ENCODE results near the gene EIF2S1. TPM values are rescaled to one million over a fixed set of nuclear protein-coding genes. Genes with fewer than 3 reads are reported as not detected.
A peak's percentile ranks its signal among the peaks of the same experiment; 100 is the strongest.

Gene EIF2S1
- total and polyA plus RNA-seq, 2 donors, result 42.7 to 130 TPM

DNA sequence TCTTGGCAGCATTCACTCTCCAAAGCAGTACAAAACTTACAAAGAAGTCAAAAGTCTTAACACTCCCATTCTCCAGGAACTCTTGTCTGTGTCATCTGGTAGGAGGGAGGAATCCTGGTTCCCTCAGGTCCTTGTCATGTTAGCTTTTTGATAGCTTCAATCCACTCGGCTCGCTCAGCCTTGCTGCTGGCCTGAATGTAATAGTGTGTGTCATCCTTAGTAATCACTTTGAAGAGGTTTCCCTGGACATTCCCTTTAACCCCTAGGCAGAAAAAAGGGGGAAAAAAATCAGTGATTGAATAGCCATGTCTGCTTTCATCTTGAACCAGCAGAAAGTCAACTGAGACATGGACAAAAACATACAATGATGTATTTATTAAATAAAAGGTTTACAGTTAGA lies 27.1 kb downstream of the EIF2S1 start:
- H3K27ac ChIP-seq (ENCODE audit: low read depth in 1 of 2, low read length in 1 of 2), result no peak overlapping the region
- H3K27me3 ChIP-seq (ENCODE audit: control insufficient read depth in 2 of 2, insufficient read depth in 1 of 2, low read length in 1 of 2), result no peaks in the 10 kb centered on the region
- no peak for DNase-seq (ENCODE audit: low read depth in 6 of 9, low spot score in 9 of 9)
- H3K36me3 ChIP-seq (ENCODE audit: control insufficient read depth in 2 of 2, insufficient read depth in 2 of 2, low read length in 1 of 2), result peaks cover 24 to 47% of the 10 kb centered on the region in 2 donors
- WGBS, result 94% methylated on average over 2 of the region's 2 CpGs
- H3K4me1 ChIP-seq (ENCODE audit: control insufficient read depth in 2 of 2, insufficient read depth in 2 of 2, low read length in 2 of 2), result peaks cover 21 to 29% of the 10 kb centered on the region in 2 donors
- no peaks in the 10 kb centered on the region for H3K9me3 ChIP-seq (ENCODE audit: control insufficient read depth in 2 of 2, insufficient read depth in 1 of 2, low read length in 1 of 2)
- no peak overlapping the region for H3K4me3 ChIP-seq (ENCODE audit: low read length in 2 of 2)

- H3K4me1 ChIP-seq (ENCODE audit: control insufficient read depth in 2 of 2, insufficient read depth in 2 of 2, low read length in 2 of 2), result peaks cover 21 to 45% of the 10 kb centered on the region in 2 donors
- no peaks in the 10 kb centered on the region for H3K9me3 ChIP-seq (ENCODE audit: control insufficient read depth in 2 of 2, insufficient read depth in 1 of 2, low read length in 1 of 2)
- peaks cover 13 to 29% of the 10 kb centered on the region in 2 donors for H3K36me3 ChIP-seq (ENCODE audit: control insufficient read depth in 2 of 2, insufficient read depth in 2 of 2, low read length in 1 of 2)
- WGBS, result 93% methylated on average over 3 of the region's 3 CpGs
- no peaks in the 10 kb centered on the region for H3K27me3 ChIP-seq (ENCODE audit: control insufficient read depth in 2 of 2, insufficient read depth in 1 of 2, low read length in 1 of 2)
- H3K27ac ChIP-seq (ENCODE audit: low read depth in 1 of 2, low read length in 1 of 2), result no peak overlapping the region
- DNase-seq (ENCODE audit: low read depth in 6 of 9, low spot score in 9 of 9), result no peak
- H3K4me3 ChIP-seq (ENCODE audit: low read length in 2 of 2), result no peak overlapping the region
Measured at GRCh38 chr14:67389275-67389674, 29.1 kb downstream of the EIF2S1 start.

GRCh38 chr14:67389811-67390534 lies 29.8 kb downstream of the EIF2S1 start:
- 95% methylated on average over 1 of the region's 1 CpG for WGBS
- H3K27me3 ChIP-seq (ENCODE audit: control insufficient read depth in 2 of 2, insufficient read depth in 1 of 2, low read length in 1 of 2), result no peaks in the 10 kb centered on the region
- H3K4me3 ChIP-seq (ENCODE audit: low read length in 2 of 2), result no peak overlapping the region
- peaks cover 11 to 22% of the 10 kb centered on the region in 2 donors for H3K36me3 ChIP-seq (ENCODE audit: control insufficient read depth in 2 of 2, insufficient read depth in 2 of 2, low read length in 1 of 2)
- H3K27ac ChIP-seq (ENCODE audit: low read depth in 1 of 2, low read length in 1 of 2), result peak overlapping the region in 1 of 2 donors; percentile 79
- H3K9me3 ChIP-seq (ENCODE audit: control insufficient read depth in 2 of 2, insufficient read depth in 1 of 2, low read length in 1 of 2), result no peaks in the 10 kb centered on the region
- peaks cover 21 to 46% of the 10 kb centered on the region in 2 donors for H3K4me1 ChIP-seq (ENCODE audit: control insufficient read depth in 2 of 2, insufficient read depth in 2 of 2, low read length in 2 of 2)
- DNase-seq (ENCODE audit: low read depth in 6 of 9, low spot score in 9 of 9), result no peak

- peaks cover 4 to 9% of the 10 kb centered on the region in 2 donors for H3K36me3 ChIP-seq (ENCODE audit: control insufficient read depth in 2 of 2, insufficient read depth in 2 of 2, low read length in 1 of 2)
- H3K27me3 ChIP-seq (ENCODE audit: control insufficient read depth in 2 of 2, insufficient read depth in 1 of 2, low read length in 1 of 2), result no peaks in the 10 kb centered on the region
- no peak overlapping the region for H3K4me3 ChIP-seq (ENCODE audit: low read length in 2 of 2)
- H3K27ac ChIP-seq (ENCODE audit: low read depth in 1 of 2, low read length in 1 of 2), result peak overlapping the region; percentile 68 to 79
- H3K9me3 ChIP-seq (ENCODE audit: control insufficient read depth in 2 of 2, insufficient read depth in 1 of 2, low read length in 1 of 2), result no peaks in the 10 kb centered on the region
- peak; percentile 55 to 85 (median 66) for DNase-seq (ENCODE audit: low read depth in 6 of 9, low spot score in 9 of 9)
- WGBS, result 6% methylated on average over 6 of the region's 6 CpGs
- H3K4me1 ChIP-seq (ENCODE audit: control insufficient read depth in 2 of 2, insufficient read depth in 2 of 2, low read length in 2 of 2), result peaks cover 21 to 46% of the 10 kb centered on the region in 2 donors
Measured at GRCh38 chr14:67391268-67391667, 31.1 kb downstream of the EIF2S1 start.

- Histone ChIP-seq H3K4me1 (ENCODE audit: control insufficient read depth in 2 of 2, insufficient read depth in 2 of 2, low read length in 2 of 2) (peaks cover 21 to 46% of the 10 kb centered on the region in 2 donors), H3K27me3 (ENCODE audit: control insufficient read depth in 2 of 2, insufficient read depth in 1 of 2, low read length in 1 of 2) (no peaks in the 10 kb centered on the region), H3K4me3 (ENCODE audit: low read length in 2 of 2) (no peak overlapping the region), H3K36me3 (ENCODE audit: control insufficient read depth in 2 of 2, insufficient read depth in 2 of 2, low read length in 1 of 2) (peaks cover under 1 to 4% of the 10 kb centered on the region in 2 donors), H3K27ac (ENCODE audit: low read depth in 1 of 2, low read length in 1 of 2) (peak overlapping the region in 1 of 2 donors; percentile 79), H3K9me3 (ENCODE audit: control insufficient read depth in 2 of 2, insufficient read depth in 1 of 2, low read length in 1 of 2) (no peaks in the 10 kb centered on the region)
- DNase-seq (ENCODE audit: low read depth in 6 of 9, low spot score in 9 of 9), result no peak
- 97% methylated on average over 3 of the region's 3 CpGs for WGBS
Measured at GRCh38 chr14:67392123-67392522, 32.0 kb downstream of the EIF2S1 start.

DNA sequence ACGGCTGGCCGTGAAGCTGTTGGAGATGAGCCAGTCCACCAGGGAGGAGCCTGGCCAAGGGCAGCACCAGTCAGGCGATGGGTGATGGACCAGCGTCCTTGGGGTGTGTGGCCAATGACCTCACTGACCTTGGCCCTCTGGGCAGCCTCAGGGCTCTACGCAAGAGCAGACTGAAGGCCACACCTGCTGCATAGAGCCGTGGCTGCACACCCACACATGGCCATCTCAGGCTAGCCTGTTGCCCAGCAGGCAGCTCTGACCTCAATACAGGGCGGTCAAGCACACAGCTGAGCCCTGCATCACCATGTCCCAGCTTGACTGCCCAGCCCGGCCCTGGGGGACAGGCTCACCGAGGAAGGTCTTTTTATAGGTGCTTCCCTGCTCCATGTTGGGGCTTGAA lies 32.7 kb downstream of the EIF2S1 start:
- H3K4me3 ChIP-seq (ENCODE audit: low read length in 2 of 2), result no peak overlapping the region
- H3K4me1 ChIP-seq (ENCODE audit: control insufficient read depth in 2 of 2, insufficient read depth in 2 of 2, low read length in 2 of 2), result peaks cover 21 to 46% of the 10 kb centered on the region in 2 donors
- 92% methylated on average over 9 of the region's 9 CpGs for WGBS
- no peak for DNase-seq (ENCODE audit: low read depth in 6 of 9, low spot score in 9 of 9)
- H3K9me3 ChIP-seq (ENCODE audit: control insufficient read depth in 2 of 2, insufficient read depth in 1 of 2, low read length in 1 of 2), result no peaks in the 10 kb centered on the region
- no peak overlapping the region for H3K27ac ChIP-seq (ENCODE audit: low read depth in 1 of 2, low read length in 1 of 2)
- peaks cover 0 to 4% of the 10 kb centered on the region in 2 donors for H3K36me3 ChIP-seq (ENCODE audit: control insufficient read depth in 2 of 2, insufficient read depth in 2 of 2, low read length in 1 of 2)
- H3K27me3 ChIP-seq (ENCODE audit: control insufficient read depth in 2 of 2, insufficient read depth in 1 of 2, low read length in 1 of 2), result no peaks in the 10 kb centered on the region

GRCh38 chr14:67393689-67394088 lies 33.6 kb downstream of the EIF2S1 start:
- Histone ChIP-seq H3K4me1 (ENCODE audit: control insufficient read depth in 2 of 2, insufficient read depth in 2 of 2, low read length in 2 of 2) (peaks cover 21 to 46% of the 10 kb centered on the region in 2 donors), H3K27me3 (ENCODE audit: control insufficient read depth in 2 of 2, insufficient read depth in 1 of 2, low read length in 1 of 2) (no peaks in the 10 kb centered on the region), H3K36me3 (ENCODE audit: control insufficient read depth in 2 of 2, insufficient read depth in 2 of 2, low read length in 1 of 2) (no peaks in the 10 kb centered on the region), H3K9me3 (ENCODE audit: control insufficient read depth in 2 of 2, insufficient read depth in 1 of 2, low read length in 1 of 2) (no peaks in the 10 kb centered on the region), H3K27ac (ENCODE audit: low read depth in 1 of 2, low read length in 1 of 2) (peak overlapping the region in 1 of 2 donors; percentile 2), H3K4me3 (ENCODE audit: low read length in 2 of 2) (no peak overlapping the region)
- no peak for DNase-seq (ENCODE audit: low read depth in 6 of 9, low spot score in 9 of 9)
- WGBS, result 86% methylated on average over 6 of the region's 6 CpGs

- no peak for DNase-seq (ENCODE audit: low read depth in 6 of 9, low spot score in 9 of 9)
- H3K36me3 ChIP-seq (ENCODE audit: control insufficient read depth in 2 of 2, insufficient read depth in 2 of 2, low read length in 1 of 2), result no peaks in the 10 kb centered on the region
- H3K9me3 ChIP-seq (ENCODE audit: control insufficient read depth in 2 of 2, insufficient read depth in 1 of 2, low read length in 1 of 2), result no peaks in the 10 kb centered on the region
- H3K4me3 ChIP-seq (ENCODE audit: low read length in 2 of 2), result no peak overlapping the region
- H3K4me1 ChIP-seq (ENCODE audit: control insufficient read depth in 2 of 2, insufficient read depth in 2 of 2, low read length in 2 of 2), result peaks cover 18 to 37% of the 10 kb centered on the region in 2 donors
- 90% methylated on average over 16 of the region's 16 CpGs for WGBS
- H3K27me3 ChIP-seq (ENCODE audit: control insufficient read depth in 2 of 2, insufficient read depth in 1 of 2, low read length in 1 of 2), result no peaks in the 10 kb centered on the region
- no peak overlapping the region for H3K27ac ChIP-seq (ENCODE audit: low read depth in 1 of 2, low read length in 1 of 2)
Measured at GRCh38 chr14:67395086-67395875, 35.2 kb downstream of the EIF2S1 start.

- Histone ChIP-seq H3K27ac (ENCODE audit: low read depth in 1 of 2, low read length in 1 of 2) (no peak overlapping the region), H3K36me3 (ENCODE audit: control insufficient read depth in 2 of 2, insufficient read depth in 2 of 2, low read length in 1 of 2) (no peaks in the 10 kb centered on the region), H3K27me3 (ENCODE audit: control insufficient read depth in 2 of 2, insufficient read depth in 1 of 2, low read length in 1 of 2) (no peaks in the 10 kb centered on the region), H3K4me3 (ENCODE audit: low read length in 2 of 2) (no peak overlapping the region), H3K9me3 (ENCODE audit: control insufficient read depth in 2 of 2, insufficient read depth in 1 of 2, low read length in 1 of 2) (no peaks in the 10 kb centered on the region), H3K4me1 (ENCODE audit: control insufficient read depth in 2 of 2, insufficient read depth in 2 of 2, low read length in 2 of 2) (peaks cover 13 to 31% of the 10 kb centered on the region in 2 donors)
- no peak for DNase-seq (ENCODE audit: low read depth in 6 of 9, low spot score in 9 of 9)
- 95% methylated on average over 5 of the region's 5 CpGs for WGBS
Measured at GRCh38 chr14:67395876-67396189, 35.7 kb downstream of the EIF2S1 start.
